HG03025 (cell line): ENCODE measurements around the gene SMAD7.
"Not testable (repeated sequence)": the region's sequence is repeated elsewhere in the genome, so short reads cannot be mapped to it uniquely, and the experiment has no call there.

Source experiments
- ATAC-seq: cut with Tn5 transposase; IDR thresholded peaks from one replicate; pipeline ENCODE4 v1.9.1; 2021; ENCODE audit warnings: mild to moderate bottlenecking, moderate library complexity; ENCODE audit not compliant: unreplicated experiment, low FRiP score

SMAD7 gene

DNA sequence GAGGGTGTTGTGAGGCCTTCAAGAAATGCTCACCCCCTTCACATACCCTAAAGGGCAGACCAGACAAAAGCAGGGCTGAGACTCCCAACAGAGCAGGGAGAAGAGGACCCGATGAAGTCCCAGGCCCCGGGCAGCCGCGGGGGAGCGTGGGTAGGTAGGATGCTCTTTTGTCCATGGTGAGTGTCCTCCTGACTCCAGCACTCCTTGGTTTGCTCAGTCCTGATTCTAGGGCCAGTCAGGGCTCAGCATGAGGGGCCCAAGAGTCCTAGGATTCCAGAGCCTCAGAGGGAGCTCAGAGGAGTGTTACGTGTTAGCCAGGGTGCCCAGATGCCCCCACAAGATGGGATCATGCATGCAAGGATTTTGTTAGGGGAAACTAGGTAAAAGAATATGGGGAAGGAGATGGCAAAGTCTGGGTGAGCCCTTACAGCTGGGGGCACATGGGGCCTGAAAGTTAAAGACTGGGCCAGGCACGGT, 64.8 kb downstream of the SMAD7 start:
- no peak for ATAC-seq

DNA sequence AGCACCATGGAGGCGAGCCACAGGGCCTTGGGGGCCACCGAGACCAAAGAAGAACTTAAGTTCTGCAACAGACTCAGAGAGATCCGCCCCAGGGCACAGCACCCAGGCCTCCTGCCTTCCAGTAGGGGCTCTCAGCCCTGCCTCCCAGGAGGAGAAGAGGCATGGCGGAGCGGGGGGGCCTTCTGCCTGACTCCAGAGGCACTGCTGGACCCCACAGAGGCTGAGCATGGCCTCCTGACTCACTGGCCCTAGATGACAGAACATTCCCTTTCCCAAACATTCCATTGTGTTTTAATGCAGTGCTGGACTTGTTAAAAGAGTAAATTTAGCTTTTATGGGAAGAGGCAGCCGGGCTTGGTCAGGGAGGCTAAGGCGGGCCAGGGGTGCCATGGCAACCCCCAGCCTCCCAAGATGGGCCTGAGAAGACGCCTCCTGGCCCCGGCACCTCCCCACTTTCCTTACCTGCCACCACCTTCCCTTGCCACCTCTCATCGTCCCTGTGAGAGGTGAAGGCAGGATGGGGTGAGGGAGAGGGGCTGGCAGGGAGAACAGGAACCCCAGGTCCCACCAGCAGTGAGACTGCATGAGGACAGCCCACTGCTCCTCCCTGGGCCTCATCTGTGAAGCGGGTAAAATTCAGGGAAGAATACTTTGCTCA, 65.4 kb downstream of the SMAD7 start:
- no peak for ATAC-seq

DNA sequence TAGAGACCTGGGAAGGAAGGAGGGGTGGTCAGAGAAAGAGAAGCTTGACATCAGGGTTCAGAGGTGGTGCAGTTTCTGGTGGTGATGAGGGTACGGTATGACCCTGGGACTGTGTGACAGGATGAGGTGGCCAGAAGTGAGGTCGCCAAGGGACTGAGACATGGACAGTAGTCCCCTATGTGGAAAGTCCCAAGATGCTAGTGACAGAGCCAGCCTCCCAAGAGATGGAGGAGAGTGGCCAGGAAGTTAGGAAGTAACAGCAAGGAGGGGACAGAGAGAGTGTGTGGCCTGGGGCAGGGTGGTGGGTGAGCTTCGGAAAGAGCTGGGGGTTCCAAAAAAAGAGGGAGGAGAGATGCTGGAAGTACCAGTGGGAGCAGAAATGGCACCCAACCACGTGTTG, 66.0 kb downstream of the SMAD7 start:
- ATAC-seq, result no peak

DNA sequence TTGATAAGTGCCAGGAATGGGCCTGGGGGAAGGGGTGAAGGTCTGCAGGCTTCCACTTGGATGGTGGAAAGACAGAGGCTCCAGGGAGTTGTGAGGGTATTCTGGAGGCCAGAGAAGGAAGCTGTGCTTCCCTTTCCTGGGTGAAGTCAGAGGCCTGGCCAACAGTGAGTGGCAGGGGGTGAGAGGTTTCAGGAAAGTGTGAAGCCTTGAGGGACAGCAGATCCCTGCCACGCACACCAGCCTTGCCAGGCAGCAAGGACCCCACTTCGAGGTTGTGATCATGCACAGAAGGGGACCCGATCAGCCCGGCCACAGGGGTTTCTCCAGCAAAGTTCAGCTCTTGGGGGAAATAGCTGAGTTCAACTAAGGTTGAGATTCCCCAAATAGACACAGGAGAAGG, 66.5 kb downstream of the SMAD7 start:
- ATAC-seq, result no peak

GRCh38 chr18:48882379-48882778, 68.4 kb downstream of the SMAD7 start:
- no peak for ATAC-seq

- no peak for ATAC-seq
Measured at GRCh38 chr18:48880931-48881330, 69.8 kb downstream of the SMAD7 start.

DNA sequence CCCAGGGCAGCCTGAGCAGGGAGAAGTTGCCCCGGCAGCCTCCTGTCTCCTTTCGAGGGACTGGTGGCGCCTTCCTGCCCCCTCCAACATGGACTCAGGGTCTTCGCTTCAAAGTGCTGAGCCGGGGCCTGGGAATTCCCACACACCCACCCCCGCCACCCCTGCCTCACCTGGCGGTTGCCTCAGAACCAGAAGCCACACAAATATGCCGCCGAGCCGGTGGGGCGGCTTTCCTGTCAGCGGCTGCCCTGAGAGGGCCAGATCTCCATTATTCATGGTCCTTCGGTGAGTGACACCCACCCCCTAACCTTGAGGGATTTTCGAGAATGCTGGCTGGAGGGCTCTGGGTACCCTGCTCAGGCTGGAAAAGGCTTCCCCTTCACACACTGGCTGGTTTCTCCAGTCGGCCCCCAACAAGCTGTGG, 71.7 kb downstream of the SMAD7 start:
- no peak for ATAC-seq

- no peak for ATAC-seq
Measured at GRCh38 chr18:48878471-48878870, 72.3 kb downstream of the SMAD7 start.

DNA sequence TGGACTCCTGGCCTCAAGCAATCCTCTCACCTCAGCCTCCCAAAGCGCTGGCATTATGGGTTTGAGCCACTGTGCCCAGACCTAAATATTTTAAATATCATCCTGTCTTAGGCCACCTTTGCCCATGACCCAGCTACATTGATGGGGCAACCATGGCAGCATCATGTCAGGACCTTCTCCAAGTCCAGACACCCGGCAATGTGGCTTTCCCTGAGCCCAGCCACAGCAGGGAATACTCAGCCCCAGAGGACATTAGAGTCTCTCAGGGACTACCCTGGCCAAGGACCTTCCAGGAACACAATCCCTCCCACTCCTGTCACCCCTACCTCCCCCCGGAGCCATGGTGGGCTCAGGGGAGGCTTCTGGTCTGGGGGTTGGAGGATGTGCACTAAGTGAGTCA, 72.8 kb downstream of the SMAD7 start:
- no peak for ATAC-seq

DNA sequence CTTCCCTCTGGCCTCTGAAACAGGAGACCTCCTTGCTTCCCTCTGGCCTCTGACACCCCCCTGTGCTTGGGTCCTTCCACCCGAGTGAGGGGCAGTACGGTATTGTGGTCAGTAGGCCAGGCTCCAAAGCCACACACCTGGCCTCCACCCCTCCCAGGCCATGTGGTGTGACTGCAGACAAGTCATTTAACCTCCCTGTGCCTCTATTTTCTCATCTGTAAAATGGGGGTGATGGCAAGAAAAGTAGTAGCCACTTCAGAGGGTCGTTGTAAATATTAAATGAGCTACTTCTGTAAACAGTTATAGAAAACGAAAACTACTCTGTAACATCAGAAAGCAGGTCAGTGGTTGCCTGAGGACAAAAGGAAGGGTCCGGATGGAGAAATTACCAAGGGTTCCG, 74.2 kb downstream of the SMAD7 start:
- ATAC-seq, result no peak

DNA sequence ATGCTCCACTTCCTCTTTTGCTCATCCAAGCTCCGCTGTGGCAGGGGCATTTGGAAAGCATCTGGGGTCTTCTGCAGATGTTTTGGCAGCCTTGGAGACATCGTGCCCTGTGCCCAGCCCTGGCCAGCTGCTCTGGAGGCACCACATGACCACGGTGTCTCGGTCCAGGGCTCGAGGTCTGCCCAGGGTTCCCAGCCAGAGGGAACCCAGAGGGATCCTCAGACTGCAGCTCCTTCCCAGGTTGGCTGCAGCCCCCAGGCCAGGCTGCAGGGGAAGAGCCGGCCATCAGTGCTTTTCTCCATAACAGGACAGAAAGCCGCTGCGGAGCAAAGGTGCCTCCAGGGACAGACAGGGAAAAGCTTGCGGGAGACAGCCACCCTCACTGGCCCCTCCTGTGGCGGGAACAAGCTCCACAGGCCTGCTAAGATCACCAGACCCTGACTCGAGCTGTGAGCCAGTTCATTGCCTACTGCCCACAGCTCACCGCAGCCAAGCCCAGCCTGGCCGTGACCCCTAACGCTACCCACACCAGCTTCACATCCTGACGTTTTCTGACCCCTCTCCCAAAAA, 74.7 kb downstream of the SMAD7 start:
- no peak for ATAC-seq

DNA sequence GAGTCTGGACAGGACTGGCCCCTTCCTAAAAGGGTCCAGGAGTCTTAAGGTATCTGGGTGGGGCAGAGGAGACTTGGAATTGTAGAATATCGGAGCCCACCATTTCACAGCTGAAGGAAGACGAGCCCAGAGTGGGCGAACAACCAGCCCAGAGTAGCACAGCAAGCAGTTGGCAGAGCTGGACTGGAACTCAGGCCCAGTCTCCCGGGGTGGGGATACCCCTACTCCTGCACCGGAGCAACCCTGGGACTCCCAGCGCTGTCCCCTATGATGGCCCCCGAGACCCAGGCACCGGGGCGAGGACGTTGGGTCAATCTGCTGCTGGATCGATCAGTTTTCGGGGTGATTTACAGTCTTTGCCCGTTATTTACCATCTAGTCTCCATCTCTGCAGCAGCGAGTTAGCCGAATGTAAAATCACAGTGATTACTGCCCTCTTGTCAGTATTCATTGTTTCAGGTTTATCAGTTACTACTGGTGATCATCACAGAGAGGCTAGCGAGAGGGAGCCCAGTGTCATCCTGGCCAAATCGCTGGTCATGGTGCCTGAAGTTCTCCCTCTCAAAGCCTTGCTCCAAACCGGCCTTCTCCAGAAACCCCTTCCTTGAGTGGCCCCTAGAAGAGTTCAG, 75.3 kb downstream of the SMAD7 start:
- no peak for ATAC-seq

DNA sequence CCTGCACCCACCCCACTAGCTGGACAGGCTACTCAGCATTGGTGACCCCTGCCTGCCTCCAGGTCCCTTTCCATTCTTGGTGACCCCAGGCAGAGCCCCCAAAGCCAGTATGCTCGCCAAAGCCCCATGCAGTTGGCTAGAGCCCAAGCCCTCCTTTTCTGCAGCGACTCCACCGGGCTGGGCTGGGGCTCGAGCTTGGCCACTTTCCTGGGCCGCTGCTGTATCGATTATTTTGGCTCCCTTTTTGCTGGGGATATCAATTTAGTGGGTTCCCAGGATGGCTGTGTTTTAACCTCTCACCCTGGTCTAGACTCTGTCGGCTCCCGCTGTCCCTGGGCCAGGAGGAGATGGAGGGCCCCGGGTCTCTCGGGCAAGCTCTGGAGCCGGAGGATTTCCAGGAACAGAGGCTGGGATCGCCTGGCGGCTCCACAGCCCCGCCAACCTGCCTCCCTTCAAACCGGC, 76.0 kb downstream of the SMAD7 start:
- ATAC-seq, result no peak

- ATAC-seq, result no peak
Measured at GRCh38 chr18:48874233-48874632, 76.5 kb downstream of the SMAD7 start.

DNA sequence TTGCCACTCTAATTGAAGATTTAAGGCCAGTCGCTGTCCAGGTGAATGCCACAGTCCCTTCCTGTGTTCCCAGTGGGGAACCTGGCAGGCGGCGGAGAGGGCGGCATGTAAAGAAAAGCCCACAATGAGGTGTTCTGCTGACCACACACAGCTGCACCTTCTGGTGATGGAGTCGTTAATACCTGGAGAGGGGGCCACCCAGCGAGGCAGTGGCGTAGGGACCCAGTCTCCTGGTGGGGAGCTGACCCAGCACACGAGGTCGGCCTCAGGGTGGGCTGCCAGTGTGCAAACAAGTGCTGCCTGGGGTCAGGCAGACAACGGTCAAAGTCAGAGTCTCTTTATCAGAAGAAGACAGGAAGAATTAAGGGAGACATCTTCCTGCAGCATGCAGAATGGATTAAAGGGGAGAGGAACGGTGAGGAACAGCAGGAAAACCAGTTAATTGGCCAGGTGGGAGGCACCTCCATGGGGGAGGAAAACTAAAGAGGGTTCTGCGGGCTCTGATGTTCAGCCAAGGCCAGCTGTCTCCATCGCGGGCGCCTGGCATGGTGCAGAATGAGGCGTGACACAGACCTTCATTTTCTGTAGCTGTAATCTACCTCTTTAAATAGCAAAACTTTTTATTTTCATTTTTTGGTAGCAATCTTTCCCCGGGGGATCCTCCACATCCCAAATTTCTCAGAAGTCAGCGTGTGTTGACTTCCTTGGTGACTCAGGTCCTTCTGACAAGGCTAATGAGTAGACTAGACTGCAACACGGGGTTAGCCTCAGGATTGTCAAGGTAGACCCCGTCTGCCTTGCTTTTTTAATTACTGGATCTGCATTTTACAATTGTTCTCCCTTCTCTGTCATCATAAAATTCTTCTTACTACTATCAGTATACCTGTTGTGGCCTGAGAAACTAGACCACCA, 78.3 kb downstream of the SMAD7 start:
- ATAC-seq, result no peak

DNA sequence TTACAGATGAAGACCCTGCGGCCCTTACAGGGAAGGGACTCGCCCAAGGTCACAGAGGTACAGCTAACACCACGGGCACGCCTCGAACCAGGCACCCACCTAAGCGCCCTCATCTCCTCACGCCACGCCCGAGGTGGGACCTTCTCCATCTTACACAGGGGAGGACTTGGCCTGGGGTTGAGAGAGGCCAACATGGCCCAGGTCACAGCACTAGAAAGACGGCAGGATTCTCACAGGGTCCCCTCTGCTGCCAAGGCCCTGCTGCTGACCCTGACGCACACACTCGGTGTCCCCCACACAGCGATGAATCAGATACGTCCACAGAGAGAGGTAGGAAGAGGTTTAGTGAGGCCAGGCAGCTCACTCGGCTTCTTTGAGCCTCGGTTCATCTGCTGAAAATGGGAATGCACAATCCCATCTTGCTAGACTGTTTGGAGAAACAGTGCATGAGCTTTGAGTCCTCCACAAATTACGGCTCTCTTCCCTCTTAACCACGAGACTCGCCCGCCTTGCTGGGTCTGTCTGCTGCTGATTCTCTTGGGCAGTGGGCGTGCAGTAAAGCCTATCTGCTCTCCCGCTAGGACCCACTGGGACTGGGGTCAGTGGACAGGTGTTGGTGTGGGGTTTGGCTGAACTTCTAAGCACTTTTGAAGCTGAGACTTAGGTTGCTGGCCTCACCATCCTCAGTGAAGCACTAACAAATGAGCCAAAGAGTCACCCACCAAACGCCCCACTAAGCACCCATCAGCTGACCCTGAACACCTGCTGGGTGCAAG, 79.2 kb downstream of the SMAD7 start:
- ATAC-seq, result no peak

GRCh38 chr18:48870926-48871325, 79.8 kb downstream of the SMAD7 start:
- ATAC-seq, result not testable (repeated sequence)
